ENCODE results near the gene ELFN1. TPM values are rescaled to one million over a fixed set of nuclear protein-coding genes. Genes with fewer than 3 reads are reported as not detected.
A peak's percentile ranks its signal among the peaks of the same experiment; 100 is the strongest.

ELFN1 gene
- polyA plus RNA-seq, 1 of the 3 experiments (the other 2 are of a cell fraction): 0.05 TPM

GRCh38 chr7:1732072-1732471 is 62.0 kb downstream of the ELFN1 start (continued):
- TF ChIP-seq PBX3 (IDR thresholded peaks at IDR 0.05): no peak

GRCh38 chr7:1732645-1733044 is 62.6 kb downstream of the ELFN1 start:
- no peaks in the 10 kb centered on the region for H3K36me3 ChIP-seq (replicated peaks in 1 of 2; ENCODE audit: control insufficient read depth in 1 of 2, insufficient read depth in 2 of 2, low read length in 1 of 2)
- no peak overlapping the region for H3K9ac ChIP-seq
- peaks cover 35% of the 10 kb centered on the region for H3K27me3 ChIP-seq (ENCODE audit: insufficient read depth)
- 78% methylated on average over 10 of the region's 10 CpGs for WGBS (ENCODE audit: low lambda C conversion rate)
- no peak overlapping the region for H3K4me3 ChIP-seq (ENCODE audit: low read depth in 2 of 2, low read length in 1 of 2)
- no peaks in the 10 kb centered on the region for H3K9me2 ChIP-seq
- H3K79me2 ChIP-seq (ENCODE audit: insufficient read depth): no peaks in the 10 kb centered on the region
- H2AFZ ChIP-seq (ENCODE audit: low read depth): no peak overlapping the region
- POLR2A ChIA-PET: interaction anchor here (0.9 kb wide), 1 partner anchor 11 kb away, joined by 4 read pairs; no protein-coding TSS in a partner anchor
- H3K4me2 ChIP-seq: no peak overlapping the region
- no peaks in the 10 kb centered on the region for H4K20me1 ChIP-seq (ENCODE audit: insufficient read depth)
- no peaks in the 10 kb centered on the region for H3F3A ChIP-seq (replicated peaks; ENCODE audit: insufficient read depth)
- no peak overlapping the region for H3K27ac ChIP-seq (ENCODE audit: low read depth in 2 of 2, low read length in 1 of 2)
- TF ChIP-seq RCOR1 (IDR thresholded peaks at IDR 0.05; ENCODE audit: low read length) (no peak), NFIC (IDR thresholded peaks at IDR 0.05; ENCODE audit: borderline replicate concordance) (no peak), CHD2 (IDR thresholded peaks at IDR 0.05; ENCODE audit: low read length, partially characterized antibody) (no peak), SIN3A (IDR thresholded peaks at IDR 0.05; ENCODE audit: borderline replicate concordance, low read depth, low read length) (no peak)
- CTCF ChIA-PET: interaction anchor here (1.1 kb wide), 1 partner anchor 23 kb away, joined by 3 read pairs; no protein-coding TSS in a partner anchor
- no peaks in the 10 kb centered on the region for H3K9me3 ChIP-seq
- H3K4me1 ChIP-seq (ENCODE audit: control insufficient read depth in 1 of 2, insufficient read depth in 2 of 2, low read depth in 1 of 2, low read length in 1 of 2): peaks cover 0 to 24% of the 10 kb centered on the region in 2 experiments; a peak in 1 of 4 replicates
- DNase-seq: no peak

- Histone ChIP-seq H3K4me2 (no peak overlapping the region), H3K9me3 (no peaks in the 10 kb centered on the region), H2AFZ (ENCODE audit: low read depth) (no peak overlapping the region), H3K27ac (ENCODE audit: low read depth in 2 of 2, low read length in 1 of 2) (peak overlapping the region in 1 of 2 experiments; percentile 11; a peak in 1 of 4 replicates), H3K4me1 (ENCODE audit: control insufficient read depth in 1 of 2, insufficient read depth in 2 of 2, low read depth in 1 of 2, low read length in 1 of 2) (peaks cover 0 to 24% of the 10 kb centered on the region in 2 experiments; a peak in 1 of 4 replicates), H4K20me1 (ENCODE audit: insufficient read depth) (no peaks in the 10 kb centered on the region), H3K9me2 (no peaks in the 10 kb centered on the region), H3K27me3 (ENCODE audit: insufficient read depth) (peaks cover 35% of the 10 kb centered on the region), H3K4me3 (ENCODE audit: low read depth in 2 of 2, low read length in 1 of 2) (no peak overlapping the region), H3K36me3 (replicated peaks in 1 of 2; ENCODE audit: control insufficient read depth in 1 of 2, insufficient read depth in 2 of 2, low read length in 1 of 2) (no peaks in the 10 kb centered on the region), H3K79me2 (ENCODE audit: insufficient read depth) (no peaks in the 10 kb centered on the region), H3K9ac (no peak overlapping the region), H3F3A (replicated peaks; ENCODE audit: insufficient read depth) (no peaks in the 10 kb centered on the region)
- WGBS (ENCODE audit: low lambda C conversion rate): 67% methylated on average over 18 of the region's 19 CpGs
- peak; percentile 66 for DNase-seq
- POLR2A ChIA-PET: no interaction called here
- CTCF ChIA-PET: interaction anchor here (0.6 to 2.3 kb wide), 4 partner anchors 10 to 23 kb away, joined by 3 to 7 read pairs (median 4); no protein-coding TSS in a partner anchor
- no peak for TF ChIP-seq ELF1 (IDR thresholded peaks at IDR 0.05)
- TF ChIP-seq REST (IDR thresholded peaks at IDR 0.05; ENCODE audit: low read depth, low read length): no peak
- no peak for TF ChIP-seq ZBTB33 (IDR thresholded peaks at IDR 0.05; ENCODE audit: borderline replicate concordance, low read depth)
- TF ChIP-seq TEAD4 (IDR thresholded peaks at IDR 0.05; ENCODE audit: borderline replicate concordance, insufficient read depth): no peak
- no peak for TF ChIP-seq RAD21 (IDR thresholded peaks at IDR 0.05; ENCODE audit: low read length)
- no peak for TF ChIP-seq RXRA (IDR thresholded peaks at IDR 0.05; ENCODE audit: borderline replicate concordance, low read depth)
- no peak for TF ChIP-seq EP300 (IDR thresholded peaks at IDR 0.05; ENCODE audit: borderline replicate concordance in 1 of 2, low read depth in 1 of 2, low read length in 1 of 2)
- TF ChIP-seq FOXM1 (IDR thresholded peaks at IDR 0.05; ENCODE audit: low read depth): no peak
- no peak for TF ChIP-seq NRF1 (IDR thresholded peaks at IDR 0.05; ENCODE audit: low read depth, low read length)
- no peak for TF ChIP-seq SIN3A (IDR thresholded peaks at IDR 0.05; ENCODE audit: borderline replicate concordance, low read depth, low read length)
- TF ChIP-seq FOXJ3 (CRISPR knock-in tag; IDR thresholded peaks at IDR 0.05): no peak
- no peak for TF ChIP-seq USF2 (IDR thresholded peaks at IDR 0.05; ENCODE audit: borderline replicate concordance, low read depth, low read length)
- TF ChIP-seq POLR2AphosphoS5 (IDR thresholded peaks at IDR 0.05; ENCODE audit: low read depth, low read length): no peak
Measured at GRCh38 chr7:1733206-1733907, 63.3 kb downstream of the ELFN1 start.
